Mesendoderm (in vitro differentiated cells): Measurements from ENCODE around the gene CMTR1.
"Not testable (repeated sequence)": the region's sequence is repeated elsewhere in the genome, so short reads cannot be mapped to it uniquely, and the experiment has no call there.

ENCODE experiments used
- DNase-seq: peaks from one replicate; pipeline ENCODE4 v3.0.0; 2013
- H2AK5ac ChIP-seq: 2 replicates; pipeline ENCODE4 v1.6.1; 2013; ENCODE audit warnings: low read length, inconsistent platforms
- H2BK120ac ChIP-seq: 2 replicates; pipeline ENCODE4 v1.6.1; 2013; ENCODE audit warnings: low read depth, mild to moderate bottlenecking, low read length, moderate library complexity, mixed read lengths
- H2BK15ac ChIP-seq: replicated peaks from 2 replicates; pipeline ENCODE4 v1.6.1; 2013; ENCODE audit warnings: low read depth, mild to moderate bottlenecking, moderate library complexity
- H2BK5ac ChIP-seq: 2 replicates; pipeline ENCODE4 v1.6.1; 2013; ENCODE audit warnings: low read length, inconsistent platforms
- H3K18ac ChIP-seq: 2 replicates; pipeline ENCODE4 v1.6.1; 2013; ENCODE audit warnings: mild to moderate bottlenecking, low read length, mixed read lengths
- H3K23ac ChIP-seq: one replicate; pipeline ENCODE4 v1.6.1; 2013; ENCODE audit warnings: low read length
- H3K27ac ChIP-seq: 2 replicates; pipeline ENCODE4 v1.5.1; 2013; ENCODE audit warnings: low read depth, mild to moderate bottlenecking, inconsistent platforms, low read length, moderate library complexity
- H3K27me3 ChIP-seq: 2 replicates; pipeline ENCODE4 v1.6.1; 2013; ENCODE audit warnings: low read length, control low read depth, mild to moderate bottlenecking, inconsistent platforms; ENCODE audit not compliant: insufficient read depth, poor library complexity
- H3K36me3 ChIP-seq: 2 replicates; pipeline ENCODE4 v1.6.1; 2013; ENCODE audit warnings: low read length, inconsistent platforms; ENCODE audit not compliant: control insufficient read depth, insufficient read depth
- H3K4ac ChIP-seq: one replicate; pipeline ENCODE4 v1.6.1; 2013; ENCODE audit warnings: low read depth, mild to moderate bottlenecking, low read length, moderate library complexity
- H3K4me1 ChIP-seq: 2 replicates; pipeline ENCODE4 v1.6.1; 2013; ENCODE audit warnings: low read depth, low read length, inconsistent platforms; ENCODE audit not compliant: control insufficient read depth
- H3K4me2 ChIP-seq: 2 replicates; pipeline ENCODE4 v1.6.1; 2013; ENCODE audit warnings: low read length
- H3K4me3 ChIP-seq: 2 replicates; pipeline ENCODE4 v1.5.1; 2013; ENCODE audit warnings: mild to moderate bottlenecking, low read length
- H3K56ac ChIP-seq: one replicate; pipeline ENCODE4 v1.6.1; 2013; ENCODE audit warnings: low read length
- H3K79me1 ChIP-seq: 2 replicates; pipeline ENCODE4 v1.6.1; 2013; ENCODE audit warnings: low read length, inconsistent platforms
- H3K79me2 ChIP-seq: 2 replicates; pipeline ENCODE4 v1.6.1; 2013; ENCODE audit warnings: mild to moderate bottlenecking, low read length; ENCODE audit not compliant: control insufficient read depth, insufficient read depth
- H3K9ac ChIP-seq: 2 replicates; pipeline ENCODE4 v1.6.1; 2013; ENCODE audit warnings: low read length, inconsistent platforms
- H4K5ac ChIP-seq: one replicate; pipeline ENCODE4 v1.6.1; 2013; ENCODE audit warnings: low read length
- H4K8ac ChIP-seq: one replicate; pipeline ENCODE4 v1.6.1; 2013; ENCODE audit warnings: low read depth, mild to moderate bottlenecking, control low read depth, low read length, moderate library complexity
- WGBS: extraction: QIAGEN DNeasy Blood & Tissue Kit; methylation state at CpG from one replicate; pipeline ENCODE4 v1.1.7; 2013; ENCODE audit warnings: low lambda C conversion rate, missing lambda C conversion rate; ENCODE audit not compliant: insufficient coverage; ENCODE audit errors: extremely low coverage; 5-methylcytosine and 5-hydroxymethylcytosine counted together

The CMTR1 gene

GRCh38 chr6:37496951-37497885, 64.2 kb downstream of the CMTR1 start:
- no peak overlapping the region for H4K8ac ChIP-seq
- H3K18ac ChIP-seq, result no peak overlapping the region
- H3K79me1 ChIP-seq, result peaks cover 2% of the 10 kb centered on the region
- peaks cover 3% of the 10 kb centered on the region for H3K4me1 ChIP-seq
- H4K5ac ChIP-seq, result no peak overlapping the region
- no peak overlapping the region for H2BK5ac ChIP-seq
- no peaks in the 10 kb centered on the region for H3K27me3 ChIP-seq
- H3K27ac ChIP-seq, result no peak overlapping the region
- H3K4me2 ChIP-seq, result no peak overlapping the region
- H3K56ac ChIP-seq, result no peak overlapping the region
- H3K4me3 ChIP-seq, result no peak overlapping the region
- no peak overlapping the region for H2AK5ac ChIP-seq
- H2BK120ac ChIP-seq, result no peak overlapping the region
- no peak overlapping the region for H3K4ac ChIP-seq
- H3K36me3 ChIP-seq, result no peaks in the 10 kb centered on the region
- no CpG with 5 or more reads among the region's 13 CpGs for WGBS
- H3K23ac ChIP-seq, result no peak overlapping the region
- no peaks in the 10 kb centered on the region for H3K79me2 ChIP-seq
- DNase-seq, result no peak
- H3K9ac ChIP-seq, result no peak overlapping the region
- no peak overlapping the region for H2BK15ac ChIP-seq

- Histone ChIP-seq H3K4me3 (peak within 1 kb of the TSS; percentile 64), H3K4me1 (peaks cover 3% of the 10 kb centered on the region), H3K9ac (peak within 1 kb of the TSS; percentile 93), H3K79me2 (no peaks in the 10 kb centered on the region), H3K27me3 (no peaks in the 10 kb centered on the region), H3K23ac (no peak within 1 kb of the TSS), H2BK120ac (no peak within 1 kb of the TSS), H3K4me2 (peak within 1 kb of the TSS; percentile 85), H4K8ac (no peak within 1 kb of the TSS), H3K56ac (peak within 1 kb of the TSS; percentile 94), H3K36me3 (no peaks in the 10 kb centered on the region), H2AK5ac (no peak within 1 kb of the TSS), H3K79me1 (peaks cover 2% of the 10 kb centered on the region), H3K18ac (peak within 1 kb of the TSS; percentile 61), H3K4ac (peak within 1 kb of the TSS; percentile 77), H2BK5ac (peak within 1 kb of the TSS; percentile 54), H2BK15ac (no peak within 1 kb of the TSS), H4K5ac (peak within 1 kb of the TSS; percentile 81), H3K27ac (no peak within 1 kb of the TSS)
- WGBS, result no CpG with 5 or more reads among the region's 38 CpGs
- DNase-seq, result peak; percentile 99
Observed at GRCh38 chr6:37499433-37500293, 66.6 kb downstream of the CMTR1 start, which contains the start of gene CCDC167. Gene CCDC167 (minus strand): TSS chr6:37499893. CDS start chr6:37499863, 30 bp downstream.

GRCh38 chr6:37500294-37500608, 67.2 kb downstream of the CMTR1 start:
- H2BK15ac ChIP-seq, result no peak overlapping the region
- no peak overlapping the region for H3K56ac ChIP-seq
- no peak for DNase-seq
- H2AK5ac ChIP-seq, result no peak overlapping the region
- no peak overlapping the region for H2BK120ac ChIP-seq
- WGBS, result no CpG with 5 or more reads among the region's 4 CpGs
- no peaks in the 10 kb centered on the region for H3K36me3 ChIP-seq
- no peaks in the 10 kb centered on the region for H3K27me3 ChIP-seq
- H4K5ac ChIP-seq, result peak overlapping the region; percentile 81
- no peak overlapping the region for H3K18ac ChIP-seq
- H3K4me3 ChIP-seq, result no peak overlapping the region
- no peak overlapping the region for H3K23ac ChIP-seq
- H3K4me2 ChIP-seq, result no peak overlapping the region
- peaks cover 2% of the 10 kb centered on the region for H3K79me1 ChIP-seq
- no peak overlapping the region for H4K8ac ChIP-seq
- no peaks in the 10 kb centered on the region for H3K79me2 ChIP-seq
- H3K4ac ChIP-seq, result no peak overlapping the region
- peaks cover 3% of the 10 kb centered on the region for H3K4me1 ChIP-seq
- H2BK5ac ChIP-seq, result no peak overlapping the region
- H3K9ac ChIP-seq, result no peak overlapping the region
- no peak overlapping the region for H3K27ac ChIP-seq

GRCh38 chr6:37500904-37501303, 67.9 kb downstream of the CMTR1 start:
- H3K27ac ChIP-seq, H3K4me3 ChIP-seq, H3K9ac ChIP-seq, H2AK5ac ChIP-seq, H4K8ac ChIP-seq, H3K23ac ChIP-seq, H3K27me3 ChIP-seq, H3K56ac ChIP-seq, H3K18ac ChIP-seq, DNase-seq, H3K4me1 ChIP-seq, H2BK120ac ChIP-seq, H2BK5ac ChIP-seq, H4K5ac ChIP-seq, H2BK15ac ChIP-seq, H3K79me2 ChIP-seq, H3K36me3 ChIP-seq, H3K79me1 ChIP-seq, H3K4me2 ChIP-seq, H3K4ac ChIP-seq: not testable (repeated sequence)
- no CpG with 5 or more reads among the region's 6 CpGs for WGBS

GRCh38 chr6:37501632-37502491, 68.8 kb downstream of the CMTR1 start:
- no peak overlapping the region for H2AK5ac ChIP-seq
- no peak overlapping the region for H3K27ac ChIP-seq
- no peak overlapping the region for H3K56ac ChIP-seq
- no peak overlapping the region for H3K9ac ChIP-seq
- H2BK5ac ChIP-seq, result no peak overlapping the region
- H3K4me1 ChIP-seq, result peaks cover 3% of the 10 kb centered on the region
- no peak for DNase-seq
- H2BK120ac ChIP-seq, result no peak overlapping the region
- H2BK15ac ChIP-seq, result no peak overlapping the region
- H3K79me1 ChIP-seq, result no peaks in the 10 kb centered on the region
- no peak overlapping the region for H4K8ac ChIP-seq
- H3K27me3 ChIP-seq, result no peaks in the 10 kb centered on the region
- no peak overlapping the region for H3K4me2 ChIP-seq
- H3K79me2 ChIP-seq, result no peaks in the 10 kb centered on the region
- no peak overlapping the region for H3K4ac ChIP-seq
- H3K23ac ChIP-seq, result no peak overlapping the region
- H3K18ac ChIP-seq, result no peak overlapping the region
- H3K36me3 ChIP-seq, result no peaks in the 10 kb centered on the region
- WGBS, result no CpG with 5 or more reads among the region's 10 CpGs
- no peak overlapping the region for H4K5ac ChIP-seq
- H3K4me3 ChIP-seq, result no peak overlapping the region
